Astrocyte of the hippocampus (primary cell): Measurements from ENCODE around the gene ME3.
"Not testable (repeated sequence)": the region's sequence is repeated elsewhere in the genome, so short reads cannot be mapped to it uniquely, and the experiment has no call there.

Experiments used
- DNase-seq: peaks from one replicate; pipeline ENCODE4 v3.0.0; 2011; ENCODE audit warnings: low read depth, low spot score

ME3 gene

DNA sequence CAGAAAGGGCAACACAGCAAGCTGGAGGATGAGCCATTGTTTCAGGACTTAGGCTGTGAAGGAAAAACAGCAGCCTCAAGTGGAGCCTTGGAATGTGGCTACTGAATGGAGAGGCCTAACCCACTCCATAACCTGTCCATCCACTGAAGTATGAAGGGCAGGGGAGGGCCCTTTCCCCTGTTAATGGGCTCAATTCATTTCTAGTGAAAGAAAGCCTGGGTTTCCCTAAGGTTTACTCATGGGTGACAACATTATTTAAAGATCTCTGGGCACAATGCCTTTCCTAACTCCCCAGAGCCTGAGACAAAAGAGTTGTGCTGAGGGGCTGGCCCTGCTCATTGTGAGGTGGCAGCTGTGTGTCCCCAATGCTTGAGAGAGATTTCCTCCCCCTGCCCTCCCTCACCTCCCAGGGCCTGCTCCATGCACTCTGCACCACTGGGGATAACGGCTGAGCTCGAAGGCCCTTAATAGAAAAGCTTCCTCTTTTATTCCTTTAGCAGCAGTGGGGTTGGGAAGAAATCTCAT lies 83.8 kb downstream of the ME3 start:
- peak; percentile 78 for DNase-seq

DNA sequence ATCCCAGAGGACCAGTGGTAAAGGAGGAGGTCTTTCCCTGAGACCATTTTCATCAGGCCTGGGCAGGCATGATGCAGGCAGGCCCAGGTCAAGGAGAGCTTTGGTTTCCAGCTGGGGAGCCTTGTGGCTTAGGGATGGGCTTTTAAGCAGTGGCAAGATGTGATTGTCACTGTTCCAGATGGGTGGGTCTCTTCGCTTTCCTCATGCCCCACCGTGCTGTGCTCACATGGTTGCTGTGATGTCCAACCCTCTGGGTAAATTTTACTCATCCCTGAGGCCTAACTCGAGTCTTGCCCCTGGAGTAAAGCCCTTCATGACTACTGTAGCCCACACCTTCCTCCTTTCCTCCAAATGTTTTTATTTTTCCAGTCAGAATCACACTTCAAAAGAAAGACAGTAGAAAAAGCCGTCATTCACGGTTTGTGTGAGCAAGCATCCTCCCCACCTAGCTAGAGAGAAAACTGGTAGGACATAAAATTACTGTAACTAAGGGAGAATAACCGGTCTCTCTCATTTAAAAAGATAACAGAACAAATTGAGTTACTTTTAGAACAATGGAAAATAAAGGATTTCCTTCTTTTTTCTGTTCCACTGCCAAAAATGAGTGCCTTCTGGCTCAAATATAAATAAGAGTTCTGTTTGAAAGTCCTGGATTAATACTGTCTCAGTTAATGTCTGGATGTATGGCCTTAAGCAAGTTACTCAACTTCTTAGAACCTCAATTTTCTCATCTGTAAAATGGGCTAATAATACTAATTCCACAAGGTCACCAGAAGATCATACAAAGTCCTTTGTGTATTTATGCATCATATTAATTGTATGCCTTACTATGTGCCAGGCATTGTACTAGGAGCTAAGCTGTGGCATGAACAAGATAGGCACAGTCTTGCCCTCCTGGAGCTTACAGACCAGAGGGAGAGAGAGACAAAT lies 84.9 kb downstream of the ME3 start:
- DNase-seq: no peak

GRCh38 chr11:86586307-86586706 lies 86.1 kb downstream of the ME3 start:
- DNase-seq: no peak

- DNase-seq: no peak
Observed at GRCh38 chr11:86582898-86583297, 89.5 kb downstream of the ME3 start.

DNA sequence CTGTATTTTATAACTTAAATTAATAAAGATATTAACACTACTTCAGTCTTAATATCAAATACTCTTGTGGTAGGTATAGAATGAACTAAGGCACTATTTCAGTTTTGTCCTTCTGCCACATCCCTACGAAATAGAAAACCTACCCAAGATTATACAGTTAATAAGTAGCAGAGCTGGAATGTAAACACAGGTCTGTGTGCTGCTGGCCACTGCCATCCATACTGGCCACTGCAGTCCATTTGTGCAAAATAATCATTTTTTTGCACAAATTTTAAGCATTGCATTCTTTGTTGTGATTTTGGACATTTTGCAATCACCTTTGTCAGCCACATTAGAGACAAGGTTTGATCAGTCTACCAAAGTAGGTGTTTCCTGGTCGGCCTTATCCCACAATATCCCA lies 91.9 kb downstream of the ME3 start:
- no peak for DNase-seq

- no peak for DNase-seq
Observed at GRCh38 chr11:86579406-86579731, 93.0 kb downstream of the ME3 start.

DNA sequence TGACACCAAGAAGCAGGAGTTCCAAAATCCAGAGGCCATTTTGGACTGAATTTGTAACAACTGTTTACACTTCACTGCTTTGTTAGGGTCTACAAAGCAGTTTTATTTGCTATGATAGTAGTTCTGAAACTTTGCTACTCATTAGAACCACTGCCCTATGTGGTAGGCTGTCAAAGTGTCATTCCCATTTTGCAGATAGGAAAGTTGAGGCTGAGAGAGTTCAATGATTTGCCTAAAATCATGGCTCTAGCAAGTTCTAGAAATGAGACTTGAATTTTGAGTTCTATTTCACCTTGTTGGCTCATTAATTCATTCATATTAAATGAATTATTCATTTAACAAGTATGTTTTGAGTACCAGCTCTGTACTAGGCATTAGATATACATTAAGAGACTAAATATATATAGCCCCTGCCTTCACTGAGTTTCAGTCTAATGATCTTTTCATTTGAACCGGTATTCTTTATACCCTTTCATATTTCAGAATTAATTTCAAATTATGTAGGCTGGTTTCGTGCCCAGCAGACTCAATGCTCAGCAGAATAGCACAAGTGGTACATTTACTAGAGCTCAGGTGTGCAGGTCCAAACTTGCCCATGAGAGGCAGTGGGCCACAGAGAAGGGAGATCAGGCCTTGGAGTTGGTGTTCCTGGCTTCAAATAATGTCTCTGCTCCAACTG lies 93.5 kb downstream of the ME3 start:
- DNase-seq: no peak

DNA sequence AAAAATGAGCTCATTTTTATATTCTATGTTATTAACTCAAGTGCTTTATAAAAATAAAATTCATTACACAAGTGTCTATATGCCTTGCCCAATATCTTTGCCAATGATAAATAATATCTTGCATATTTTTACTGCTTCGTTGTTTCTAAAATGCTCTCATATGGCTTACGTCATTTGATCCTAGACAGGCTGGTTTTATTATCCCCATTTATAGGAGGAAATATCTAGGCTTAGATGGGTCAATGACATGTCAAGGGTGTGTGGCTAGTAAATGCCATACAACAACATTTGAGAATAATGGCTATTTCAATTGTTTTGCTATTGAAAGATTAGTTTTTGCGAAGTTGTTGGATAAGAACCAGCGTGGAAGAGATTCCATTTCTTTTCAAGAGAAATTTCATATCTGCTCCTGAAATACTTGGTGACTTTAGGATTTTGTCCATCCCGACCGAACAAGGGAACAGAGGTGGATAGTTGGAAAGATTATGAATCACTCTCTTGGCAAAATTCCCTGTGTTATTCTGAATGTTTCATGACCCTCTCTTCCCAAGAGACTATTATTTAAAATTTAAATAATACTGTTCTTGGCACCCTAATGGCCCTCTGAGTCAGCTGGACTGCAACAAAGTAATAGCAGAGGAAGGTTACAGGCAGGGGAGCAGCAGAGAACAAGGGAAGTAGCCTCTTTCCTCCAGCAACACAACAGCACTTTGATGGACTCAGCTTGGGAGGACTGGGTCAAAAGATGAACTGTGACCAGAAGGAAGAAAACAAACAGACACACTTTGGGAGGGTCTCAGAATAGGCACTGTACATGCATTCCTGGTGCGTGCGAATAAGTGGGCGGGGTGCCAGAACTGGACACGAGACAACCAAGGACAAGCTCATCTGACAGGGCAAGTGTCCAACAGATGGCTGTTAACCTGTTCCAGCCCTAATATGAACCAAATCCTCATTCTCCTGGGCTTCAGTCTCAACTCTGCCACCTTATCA lies 94.5 kb downstream of the ME3 start:
- DNase-seq: peak; percentile 84

DNA sequence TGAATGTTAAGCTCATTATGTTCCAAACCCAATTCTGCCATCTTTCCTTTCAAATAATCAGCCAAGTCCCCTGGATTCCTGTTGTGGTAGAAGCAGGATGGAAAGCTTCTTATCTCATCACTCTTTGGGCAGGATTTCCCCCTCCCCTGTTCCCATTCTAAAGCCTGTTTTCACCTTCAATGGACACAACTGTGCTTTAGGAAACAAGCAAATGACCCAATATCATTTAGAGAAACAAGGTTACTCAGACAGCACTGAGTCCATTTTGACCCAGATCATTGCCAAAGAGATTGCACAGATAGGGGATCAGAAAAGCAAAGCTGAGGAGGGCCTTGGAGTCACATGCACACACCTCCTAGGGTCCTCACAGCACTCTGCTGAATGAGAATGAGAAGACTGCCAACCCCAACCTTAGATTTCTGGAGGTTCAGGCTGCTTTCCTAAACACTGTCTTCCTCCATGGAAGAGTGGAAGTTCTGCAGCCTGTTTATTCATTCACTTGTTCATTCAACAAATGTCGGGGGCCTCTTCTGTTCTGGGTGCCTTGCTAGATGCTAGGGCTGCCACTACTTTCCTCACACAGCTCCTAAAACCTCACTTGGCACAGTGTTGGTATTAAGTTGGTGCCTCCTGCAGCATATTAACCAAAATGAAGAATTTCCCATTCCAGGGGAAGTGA lies 95.3 kb downstream of the ME3 start:
- DNase-seq: no peak

DNA sequence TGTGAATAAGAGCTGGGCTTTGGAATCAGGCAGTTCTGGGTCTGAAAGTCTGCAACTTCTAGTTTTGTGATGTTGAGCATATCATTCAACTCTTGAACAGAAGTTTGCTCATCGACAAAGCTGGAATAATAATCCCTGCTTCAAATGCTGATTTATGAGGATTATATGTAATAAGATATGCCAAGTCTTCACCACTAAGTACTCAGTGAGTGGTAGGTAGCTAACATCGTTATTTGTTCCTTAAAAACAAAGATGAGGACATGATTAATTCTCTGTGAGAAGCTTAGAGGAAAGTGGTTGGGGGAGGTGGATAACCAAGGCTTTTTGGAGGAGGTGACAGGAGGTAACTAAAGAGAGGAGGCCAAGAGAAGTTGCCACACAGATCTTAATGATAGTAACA lies 96.5 kb downstream of the ME3 start:
- no peak for DNase-seq

GRCh38 chr11:86575208-86575855 lies 97.1 kb downstream of the ME3 start:
- peak; percentile 73 for DNase-seq

DNA sequence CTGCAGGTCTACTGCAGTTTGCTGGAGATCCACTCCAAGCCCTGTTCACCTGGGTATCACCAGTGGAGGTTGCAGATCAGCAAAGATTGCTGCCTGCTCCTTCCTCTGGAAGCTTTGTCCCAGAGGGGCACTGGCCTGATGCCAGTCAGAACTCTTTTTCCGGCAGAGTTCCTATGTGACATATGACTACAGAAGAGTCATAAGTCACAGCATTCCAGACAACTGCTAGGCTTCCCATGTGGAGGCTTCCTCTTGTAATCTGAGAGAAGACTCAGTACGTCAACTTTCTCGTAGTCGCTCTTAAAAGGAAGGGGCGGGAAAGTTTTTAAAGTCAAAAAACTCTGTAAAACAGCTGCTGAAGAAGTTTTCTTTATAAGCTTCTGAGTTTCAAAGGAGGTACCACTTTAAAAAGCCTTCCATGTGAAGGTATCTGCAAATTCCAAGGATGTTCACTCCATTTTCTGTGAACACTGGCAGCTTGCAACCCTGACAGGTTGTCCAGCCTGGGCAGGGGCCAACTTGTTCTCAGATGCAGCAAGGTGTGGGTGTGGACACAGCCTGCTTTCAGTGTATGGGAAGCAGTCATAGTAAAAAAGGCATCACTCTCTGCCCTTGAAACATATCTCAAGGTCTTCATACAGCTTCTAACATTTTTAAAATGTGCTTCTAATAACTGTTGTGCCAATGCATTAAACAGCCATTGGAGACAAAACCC lies 97.8 kb downstream of the ME3 start:
- no peak for DNase-seq

DNA sequence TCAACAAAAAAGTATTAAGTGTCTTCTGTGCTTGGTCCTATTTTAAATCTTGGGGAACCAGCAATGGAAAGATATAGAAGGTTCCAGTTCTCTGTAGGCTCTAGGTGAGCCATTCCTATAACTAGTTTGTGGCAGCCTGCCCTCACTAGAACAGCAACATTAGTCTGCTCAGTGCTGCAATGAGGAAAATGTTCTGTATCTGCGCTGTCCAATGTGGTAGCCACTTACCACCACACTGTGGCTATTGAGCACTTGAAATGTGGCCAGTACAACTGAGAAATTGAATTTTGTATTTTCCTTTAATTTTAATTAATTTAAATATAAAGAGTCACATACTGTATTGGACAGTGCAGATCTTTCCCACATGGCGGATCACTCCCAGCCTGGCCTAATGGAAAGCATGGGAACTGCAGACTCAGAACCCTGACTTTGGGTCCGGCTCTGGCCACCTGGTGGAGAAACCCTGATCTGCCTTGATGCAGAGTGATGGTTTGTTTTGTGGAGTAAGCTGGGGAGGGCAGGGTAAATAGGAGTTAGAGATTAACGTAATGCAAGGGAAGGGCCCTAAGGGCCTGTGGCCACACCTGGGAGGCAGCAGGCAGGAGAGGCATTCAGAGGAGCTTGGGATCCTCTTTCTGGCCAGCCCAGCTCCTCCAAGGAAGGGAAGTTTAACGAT lies 101.0 kb downstream of the ME3 start:
- DNase-seq: no peak

- no peak for DNase-seq
Observed at GRCh38 chr11:86570451-86570850, 102.0 kb downstream of the ME3 start.

- DNase-seq: no peak
Observed at GRCh38 chr11:86570020-86570419, 102.4 kb downstream of the ME3 start.

DNA sequence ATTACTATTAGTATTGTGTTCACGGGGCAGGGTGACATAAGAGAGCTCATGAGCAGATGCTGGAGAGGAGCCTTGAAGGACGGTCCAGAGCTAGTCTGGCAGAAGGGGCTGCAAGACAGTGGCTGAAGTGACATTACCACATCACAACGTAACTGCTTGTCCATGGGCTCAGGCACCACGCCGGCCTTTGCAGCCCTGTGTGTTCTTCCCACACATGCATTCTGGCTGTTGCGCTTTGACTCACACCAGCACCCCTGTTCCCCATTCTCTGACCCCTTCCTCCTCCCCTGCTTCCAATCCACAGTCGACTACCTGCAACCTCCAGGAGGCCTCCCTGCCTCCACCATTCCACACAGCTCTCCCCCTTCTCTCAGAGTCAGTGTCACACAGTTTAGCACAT lies 103.3 kb downstream of the ME3 start:
- no peak for DNase-seq

- DNase-seq: no peak
Observed at GRCh38 chr11:86565801-86566312, 106.6 kb downstream of the ME3 start.

DNA sequence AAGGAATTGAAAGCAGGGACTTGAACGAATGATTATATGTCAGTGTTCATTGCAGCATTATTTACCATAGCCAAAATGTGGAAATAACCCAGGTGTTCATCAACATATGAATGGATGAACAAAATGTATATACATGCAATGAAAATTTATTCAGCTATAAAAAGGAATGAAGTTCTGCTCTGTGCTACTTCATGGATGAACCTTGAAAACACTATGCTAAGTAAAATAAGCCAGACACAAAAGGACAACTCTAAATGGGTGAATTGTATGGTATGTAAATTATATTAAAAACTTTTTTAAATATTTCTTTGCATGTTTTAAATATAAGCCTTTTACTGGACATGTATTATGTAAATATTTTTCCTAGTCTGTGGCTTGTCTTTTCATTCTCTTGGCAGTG lies 107.0 kb downstream of the ME3 start:
- DNase-seq: no peak

- DNase-seq: not testable (repeated sequence)
Observed at GRCh38 chr11:86562842-86563241, 109.6 kb downstream of the ME3 start.
